Measurements from ENCODE around the gene TBCD.

The TBCD gene

DNA sequence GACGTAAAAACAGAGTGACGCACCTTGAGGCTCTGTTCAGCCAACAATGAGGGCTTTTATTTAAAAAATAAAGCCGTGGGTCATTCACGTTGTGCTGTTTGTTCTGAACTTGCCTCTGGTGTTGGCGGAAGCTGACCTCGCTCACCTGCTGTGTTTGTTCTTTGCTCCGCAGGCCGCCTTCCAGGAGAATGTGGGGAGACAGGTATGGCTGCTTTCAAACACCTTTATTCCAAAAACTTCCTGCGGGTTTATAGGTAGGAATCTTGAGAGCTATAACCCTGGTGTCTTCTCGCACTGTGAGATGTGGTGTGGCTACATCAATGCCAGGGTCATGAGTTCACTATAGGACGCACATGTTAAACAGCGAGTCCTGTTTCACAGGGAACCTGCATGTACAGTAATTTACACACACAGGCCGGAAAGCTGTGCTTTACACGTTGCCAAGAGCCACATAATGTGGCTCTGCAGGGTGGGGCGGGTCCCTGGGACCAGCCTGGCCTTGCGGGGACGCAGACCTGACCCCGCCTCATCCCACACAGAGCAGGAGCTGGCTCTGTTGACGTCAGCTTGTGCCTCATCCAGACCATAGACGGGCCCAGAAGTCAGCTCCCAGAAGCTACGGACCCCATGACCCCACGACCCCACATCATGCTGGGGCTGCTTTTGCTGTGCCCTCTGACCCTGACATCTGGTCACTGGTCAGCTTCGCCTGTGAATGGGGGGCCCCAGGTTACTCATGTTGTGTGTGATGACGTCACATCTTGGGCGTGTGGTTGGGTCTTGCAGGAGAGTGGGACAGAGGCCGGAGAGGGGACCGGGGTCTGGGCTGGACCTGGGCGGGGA, 137.9 kb downstream of the TBCD start:
- DNase-seq = no peak

DNA sequence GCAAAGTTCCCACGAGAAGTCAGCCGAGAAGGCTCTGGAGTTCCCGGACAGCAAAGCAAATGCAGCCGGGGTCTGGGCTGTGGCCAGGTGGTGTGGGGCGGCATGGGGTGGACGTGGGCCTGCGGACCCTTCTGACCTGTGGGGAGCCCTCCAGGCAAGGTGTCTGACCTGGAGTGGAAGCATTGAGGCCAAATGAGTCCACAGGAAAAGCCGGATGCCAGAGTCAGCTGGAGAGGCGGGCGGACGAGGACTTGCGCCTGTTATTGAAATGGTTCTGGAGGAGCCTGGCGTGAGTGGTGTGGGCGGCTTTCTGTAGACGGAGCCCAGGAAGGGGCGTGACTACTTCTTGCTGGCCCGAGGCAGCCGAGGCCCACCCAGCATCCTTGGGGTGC, 138.5 kb downstream of the TBCD start:
- DNase-seq = no peak

DNA sequence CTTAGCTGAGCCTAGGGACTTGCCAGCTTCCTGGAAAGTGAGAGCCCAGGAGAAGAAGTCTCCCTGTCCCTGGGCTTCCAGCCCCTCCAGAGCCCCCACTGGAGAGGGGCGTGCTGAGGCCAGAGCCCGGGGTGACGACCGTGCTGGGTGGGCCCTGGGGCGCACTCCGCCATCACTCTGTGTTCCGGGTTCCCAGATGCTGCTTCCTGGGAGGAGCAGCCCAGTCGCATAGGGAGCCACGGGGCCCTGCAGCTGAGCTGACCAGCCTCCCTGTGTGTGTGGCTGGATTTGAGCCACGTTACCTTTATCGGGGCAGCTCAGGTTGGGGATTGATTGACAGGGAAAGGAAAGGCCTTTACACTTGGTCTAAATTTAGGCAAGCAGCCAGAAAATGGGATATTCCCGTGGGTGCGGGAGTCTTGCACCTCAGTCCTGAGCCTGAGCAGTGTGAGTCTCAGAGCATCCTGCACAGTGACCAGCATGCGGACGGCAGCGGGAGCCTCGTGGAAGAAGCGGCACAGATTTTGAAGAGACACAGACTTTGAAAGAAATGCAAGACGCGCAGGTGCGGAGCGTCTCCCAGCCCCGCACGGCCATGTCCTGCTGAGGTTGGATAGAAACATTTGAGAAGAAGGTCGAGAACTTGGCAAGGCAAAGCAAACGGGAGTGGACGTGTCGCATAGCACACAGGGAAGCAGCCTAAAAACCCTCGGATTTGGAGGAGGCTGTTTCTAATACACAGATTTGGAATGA, 139.2 kb downstream of the TBCD start:
- DNase-seq = no peak

DNA sequence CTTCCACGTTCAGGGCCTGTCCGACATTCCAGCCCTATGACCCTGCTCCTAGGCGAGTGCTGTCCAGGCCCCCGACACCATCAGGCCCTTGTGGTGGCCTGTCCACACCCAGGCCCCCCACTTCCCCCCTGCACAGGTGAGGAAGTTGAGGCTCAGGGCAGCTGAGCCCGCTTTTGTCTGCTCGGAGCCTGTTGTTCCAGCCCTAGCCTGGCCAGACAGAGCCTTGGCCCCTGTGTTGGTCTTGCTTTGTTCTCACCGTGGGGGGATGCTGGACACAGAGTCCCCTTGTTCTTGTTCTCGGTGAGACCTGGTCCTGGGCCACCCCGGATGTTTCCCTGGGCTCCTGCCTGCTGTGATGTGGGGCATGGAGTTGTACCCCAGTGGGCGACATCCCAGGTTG, 140.0 kb downstream of the TBCD start:
- DNase-seq = no peak

DNA sequence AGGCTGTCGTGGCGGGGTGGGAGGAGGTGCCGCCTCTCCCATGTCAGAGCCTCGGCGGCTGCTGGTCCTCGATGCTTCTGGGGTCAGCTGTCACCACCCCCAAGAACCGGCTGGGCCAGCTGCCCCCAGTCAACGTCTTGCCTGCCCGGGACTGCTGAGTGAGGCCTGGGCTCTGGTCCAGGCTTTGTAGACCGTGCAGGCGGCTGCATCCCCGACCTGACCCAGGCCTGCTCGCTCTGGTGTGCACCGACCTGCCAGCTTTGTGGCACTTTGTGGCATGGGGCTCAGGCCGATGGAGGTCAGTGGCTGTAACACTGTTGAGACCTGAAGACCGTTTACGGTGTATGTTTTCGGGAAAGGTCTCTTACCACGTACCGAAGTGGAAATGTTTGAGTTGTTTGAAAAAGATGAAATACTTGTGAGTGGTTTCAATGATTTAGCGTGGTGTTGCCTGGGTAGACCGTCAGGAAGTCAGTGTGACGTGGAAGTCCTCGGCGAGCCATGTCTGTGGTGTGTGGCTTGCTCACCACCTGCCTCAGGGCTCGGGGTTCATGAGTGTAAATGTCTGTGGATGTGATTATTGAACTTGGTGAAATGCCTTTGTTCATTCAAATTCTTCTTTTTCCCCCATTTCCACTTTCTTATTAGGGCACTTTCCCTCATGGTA, 141.2 kb downstream of the TBCD start:
- DNase-seq = peak; percentile 71

DNA sequence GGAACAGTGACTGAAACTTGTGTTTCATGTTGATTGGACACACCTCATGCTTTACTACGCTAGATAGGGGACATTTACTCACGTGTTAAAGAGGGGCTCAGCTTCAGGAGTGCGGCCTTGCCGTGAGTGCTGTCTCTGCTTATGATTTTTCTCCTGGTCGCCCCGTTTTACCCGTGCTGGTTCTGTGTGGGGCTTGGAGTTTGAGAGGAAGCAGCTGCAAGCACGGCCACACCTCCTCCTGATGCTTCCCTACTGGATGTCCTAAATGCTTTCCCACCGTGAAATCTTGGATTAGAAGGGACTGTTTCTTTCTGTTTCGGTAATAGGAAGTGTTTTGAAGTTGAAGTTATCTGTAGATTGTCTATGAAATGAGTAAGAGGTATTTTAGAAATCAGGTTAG, 141.9 kb downstream of the TBCD start:
- no peak for DNase-seq

DNA sequence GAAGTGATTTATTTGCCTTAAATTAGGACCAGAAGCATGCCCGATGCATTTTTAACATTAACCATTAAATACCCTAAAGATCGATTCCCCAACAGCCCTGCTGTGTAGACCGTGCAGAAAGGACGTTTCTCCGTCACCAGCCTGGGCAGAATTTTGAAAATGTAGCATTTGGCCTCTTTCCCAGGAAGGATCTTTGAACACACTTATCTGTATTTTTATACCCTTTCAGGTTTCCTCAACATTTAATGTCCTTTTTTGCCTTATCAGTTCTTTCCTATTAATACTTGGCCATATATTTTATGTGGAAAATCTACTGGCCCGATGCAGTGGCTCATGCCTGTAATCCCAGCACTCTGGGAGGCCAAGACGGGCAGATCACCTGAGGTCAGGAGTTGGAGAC, 142.5 kb downstream of the TBCD start:
- no peak for DNase-seq

DNA sequence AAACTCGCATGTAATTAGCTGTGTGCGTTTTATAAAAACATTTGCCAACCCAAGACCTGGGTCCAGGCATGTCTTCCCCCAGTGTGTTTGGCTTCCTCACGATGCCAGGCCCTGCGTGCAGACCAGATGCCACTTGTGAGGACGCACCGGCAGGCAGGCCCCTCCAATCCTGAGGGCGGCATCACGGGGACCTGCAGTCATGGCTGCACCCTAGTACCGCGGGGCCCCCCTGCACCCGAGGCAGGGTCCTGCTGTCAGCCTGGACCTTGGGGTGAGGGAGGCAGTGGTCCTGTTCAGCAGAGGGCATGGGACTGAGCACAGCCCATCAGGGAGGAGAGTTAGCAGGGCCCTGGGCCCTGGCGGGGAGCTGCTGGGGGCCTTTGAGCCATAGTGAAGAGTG, 143.2 kb downstream of the TBCD start:
- no peak for DNase-seq

DNA sequence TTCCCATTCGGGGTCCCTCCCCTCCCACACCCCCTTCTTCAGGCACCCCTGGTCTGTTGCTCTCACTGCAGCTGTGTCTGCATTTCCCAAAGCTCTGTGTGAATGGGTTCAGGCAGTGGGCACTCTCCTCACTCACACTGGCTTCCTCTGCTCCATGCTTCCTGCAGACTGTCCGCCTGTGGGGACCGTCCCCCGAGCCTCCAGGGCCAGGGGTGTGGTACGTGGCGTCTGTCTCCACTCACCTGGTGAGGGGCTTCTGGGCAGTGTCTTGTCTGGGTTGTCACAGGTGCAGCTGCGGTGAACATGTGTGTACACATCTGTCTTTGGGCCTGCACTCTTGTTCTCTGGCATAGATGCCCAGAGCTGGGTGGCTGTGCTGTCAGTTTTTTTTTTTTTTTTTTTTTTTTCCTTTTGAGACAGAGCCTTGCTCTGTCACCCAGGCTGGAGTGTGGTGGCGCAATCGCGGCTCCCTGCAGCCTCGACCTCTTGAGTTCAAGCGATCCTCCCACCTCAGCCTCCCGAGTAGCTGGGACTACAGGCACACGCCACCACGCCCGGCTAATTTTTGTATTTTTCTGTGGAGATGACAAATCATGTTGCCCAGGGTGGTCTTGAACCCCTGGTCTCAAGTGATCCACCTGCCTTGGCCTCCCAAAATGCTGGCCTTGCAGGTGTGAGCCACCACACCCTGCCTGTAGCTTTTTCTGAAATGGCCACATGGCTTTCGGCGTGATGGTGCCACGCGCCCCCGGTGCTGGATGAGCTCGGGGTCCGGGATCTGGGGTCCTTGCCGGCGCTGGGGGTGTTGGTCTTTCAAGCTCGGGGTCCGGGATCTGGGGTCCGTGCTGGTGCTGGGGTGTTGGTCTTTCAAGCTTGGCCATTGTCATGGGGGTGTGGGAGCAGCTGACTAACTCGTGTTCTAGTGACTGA, 144.5 kb downstream of the TBCD start:
- no peak for DNase-seq

DNA sequence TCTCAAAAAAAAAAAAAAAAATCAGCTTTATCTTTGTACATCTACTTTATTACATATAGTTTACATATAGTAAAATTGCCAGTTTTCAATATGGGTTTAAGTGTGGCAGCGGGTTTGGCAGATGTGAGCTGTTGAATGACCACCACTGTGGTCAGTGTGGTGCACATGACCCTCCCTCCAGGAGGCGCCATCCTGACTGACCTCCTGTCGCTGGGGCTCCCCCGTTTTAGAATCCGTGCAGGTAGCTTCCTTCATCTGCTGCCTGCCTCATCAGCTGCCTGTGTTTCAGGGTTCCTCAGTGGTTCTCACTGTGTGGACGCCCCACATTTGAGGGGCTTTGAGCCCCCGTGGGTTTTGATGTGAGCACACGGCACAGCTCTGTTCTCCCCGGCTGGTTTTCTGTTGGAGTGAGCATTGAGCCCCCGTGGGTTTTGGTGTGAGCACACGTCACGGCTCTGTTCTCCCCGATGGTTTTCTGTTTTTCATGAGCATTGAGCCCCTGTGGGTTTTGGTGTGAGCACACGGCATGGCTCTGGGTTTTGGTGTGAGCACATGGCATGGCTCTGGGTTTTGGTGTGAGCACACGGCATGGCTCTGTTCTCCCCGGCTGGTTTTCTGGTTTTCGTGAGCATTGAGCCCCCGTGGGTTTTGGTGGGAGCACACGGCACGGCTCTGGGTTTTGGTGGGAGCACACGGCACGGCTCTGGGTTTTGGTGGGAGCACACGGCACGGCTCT, 145.8 kb downstream of the TBCD start:
- no peak for DNase-seq

DNA sequence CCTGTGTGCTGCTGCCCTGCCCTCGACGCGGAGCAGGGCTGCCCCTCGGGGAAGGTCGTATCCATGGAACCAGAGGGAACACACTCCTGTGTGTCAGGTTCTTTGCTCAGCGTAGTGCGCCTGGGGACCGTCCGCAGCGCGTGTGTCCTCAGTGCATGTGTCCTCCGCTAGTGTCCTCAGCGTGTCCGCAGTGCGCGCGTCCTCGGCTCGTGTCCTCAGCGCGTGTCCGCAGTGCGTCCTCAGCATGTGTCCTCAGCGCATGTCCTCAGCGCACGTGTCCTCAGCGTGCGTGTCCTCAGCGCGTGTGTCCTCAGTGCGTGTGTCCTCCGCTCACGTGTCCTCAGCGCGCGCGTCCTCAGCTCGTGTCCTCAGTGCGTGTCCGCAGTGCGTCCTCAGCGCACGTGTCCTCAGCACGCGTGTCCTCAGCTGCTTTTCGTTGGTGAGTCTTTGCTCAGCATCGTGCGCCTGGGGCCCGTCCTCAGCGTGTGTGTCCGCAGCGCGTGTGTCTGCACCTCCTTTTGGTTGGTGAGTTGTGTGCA, 147.2 kb downstream of the TBCD start:
- DNase-seq = no peak

DNA sequence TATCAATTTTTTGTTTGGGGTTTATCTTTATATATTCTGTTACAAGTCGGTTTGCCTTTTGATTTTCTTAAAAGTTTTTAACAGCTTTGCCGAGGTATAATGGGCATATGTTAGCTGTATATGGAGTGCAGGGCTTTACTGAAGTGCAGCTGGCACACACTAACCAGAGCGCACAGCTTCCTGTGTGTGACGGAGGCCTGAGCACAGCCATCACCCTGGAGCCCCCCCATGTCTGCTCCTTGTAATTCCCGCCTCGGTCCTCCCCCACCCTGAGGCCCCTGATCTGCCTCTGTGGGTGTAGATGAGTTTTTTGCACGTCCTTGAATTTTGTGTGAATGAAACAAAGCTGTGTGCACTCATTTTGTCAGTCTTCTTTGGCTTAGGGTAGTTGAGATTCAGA, 148.1 kb downstream of the TBCD start:
- no peak for DNase-seq

DNA sequence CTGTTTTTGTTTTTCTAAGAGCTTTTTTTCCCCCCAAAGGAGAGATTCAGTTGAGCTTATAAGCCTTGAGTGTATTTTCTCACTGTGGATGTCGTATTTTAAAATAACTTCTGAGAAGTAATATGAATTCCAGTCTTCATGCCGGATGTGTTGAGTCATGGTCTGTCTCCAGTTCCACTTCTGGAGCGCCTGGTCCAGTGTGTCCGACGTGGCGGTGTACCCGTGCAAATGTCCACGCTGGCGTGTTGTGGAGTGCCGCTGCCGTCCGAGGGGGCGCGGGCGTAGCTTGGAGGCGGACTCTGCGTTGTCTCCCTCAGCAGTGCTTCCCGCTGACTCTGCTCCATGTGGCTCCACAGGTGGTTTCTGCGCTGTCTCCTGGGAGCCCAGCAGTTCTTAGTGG, 148.9 kb downstream of the TBCD start:
- DNase-seq = peak; percentile 63

DNA sequence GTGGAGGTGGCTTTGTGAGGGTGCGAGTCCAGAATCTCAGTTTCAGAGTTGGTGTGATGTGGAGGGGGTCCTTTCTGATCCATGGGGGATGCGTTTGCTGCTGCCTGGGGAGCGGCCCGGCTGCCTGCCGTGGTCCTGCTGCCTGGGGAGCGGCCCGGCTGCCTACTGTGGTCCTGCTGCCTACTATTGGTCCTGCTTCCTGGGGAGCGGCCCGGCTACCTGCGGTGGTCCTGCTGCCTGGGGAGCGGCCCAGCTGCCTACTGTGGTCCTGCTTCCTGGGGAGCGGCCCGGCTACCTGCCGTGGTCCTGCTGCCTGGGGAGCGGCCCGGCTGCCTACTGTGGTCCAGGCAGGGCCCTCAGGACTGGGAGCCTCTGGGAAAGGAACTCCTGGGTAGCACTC, 149.5 kb downstream of the TBCD start:
- DNase-seq = no peak

DNA sequence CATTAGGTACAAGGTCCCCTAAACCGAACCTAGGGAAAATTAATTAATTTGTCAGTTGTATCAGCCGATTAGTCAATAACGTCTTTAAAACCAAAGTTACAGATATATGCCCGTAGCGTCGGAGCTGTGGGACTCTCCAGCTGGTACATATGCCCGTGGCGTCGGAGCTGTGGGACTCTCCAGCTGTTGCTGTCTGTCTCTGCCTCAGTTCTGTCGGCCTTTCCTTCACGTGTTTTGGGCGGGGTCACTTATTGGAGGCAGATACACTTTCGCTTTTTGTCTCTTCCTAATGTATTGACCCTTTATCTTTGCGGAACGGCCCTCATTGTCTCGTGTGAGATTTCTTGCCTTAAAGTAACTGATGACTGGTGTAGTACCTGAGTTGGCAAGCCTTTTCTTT, 150.0 kb downstream of the TBCD start:
- DNase-seq = no peak

DNA sequence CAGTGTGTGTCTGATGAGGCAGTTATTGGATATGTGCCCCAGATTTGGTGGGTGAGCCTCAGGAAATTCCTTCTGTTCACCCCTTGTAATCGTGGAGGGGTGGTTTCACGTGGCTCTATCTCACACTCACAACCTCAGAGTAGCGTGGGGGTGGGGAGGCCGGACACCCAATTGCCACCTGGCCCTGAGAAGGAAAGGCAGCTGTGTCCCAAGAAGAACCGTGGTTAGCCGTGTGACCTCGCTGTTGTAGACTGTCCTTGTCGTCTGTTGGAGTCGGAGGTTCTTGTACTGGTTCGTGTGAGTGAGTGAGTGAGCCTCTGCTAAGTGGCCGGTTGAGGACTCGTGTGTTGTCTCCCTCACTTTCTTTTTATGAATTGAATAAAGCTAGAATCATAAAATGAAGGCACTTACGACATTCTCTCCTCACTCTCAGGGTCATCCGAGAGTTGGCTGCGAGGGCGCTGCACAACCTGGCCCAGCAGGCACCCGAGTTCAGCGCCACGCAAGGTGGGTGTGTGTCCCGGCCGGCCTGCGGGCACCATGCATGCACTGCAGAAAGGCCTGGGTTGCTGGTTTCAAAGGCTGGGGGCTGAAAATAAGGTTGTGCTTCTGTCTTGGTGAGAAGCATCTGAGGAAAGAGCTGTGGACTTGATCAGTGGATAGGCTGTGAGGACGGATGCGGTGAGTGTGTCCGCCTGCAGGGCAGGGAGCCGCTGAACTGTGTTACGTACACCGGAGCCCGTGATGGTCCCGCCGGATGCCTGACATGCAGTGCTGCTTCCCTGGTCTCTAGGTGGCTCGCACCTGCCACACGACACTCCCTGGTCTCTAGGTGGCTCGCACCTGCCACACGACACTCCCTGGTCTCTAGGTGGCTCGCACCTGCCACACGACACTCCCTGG, 151.4 kb downstream of the TBCD start:
- no peak for DNase-seq

DNA sequence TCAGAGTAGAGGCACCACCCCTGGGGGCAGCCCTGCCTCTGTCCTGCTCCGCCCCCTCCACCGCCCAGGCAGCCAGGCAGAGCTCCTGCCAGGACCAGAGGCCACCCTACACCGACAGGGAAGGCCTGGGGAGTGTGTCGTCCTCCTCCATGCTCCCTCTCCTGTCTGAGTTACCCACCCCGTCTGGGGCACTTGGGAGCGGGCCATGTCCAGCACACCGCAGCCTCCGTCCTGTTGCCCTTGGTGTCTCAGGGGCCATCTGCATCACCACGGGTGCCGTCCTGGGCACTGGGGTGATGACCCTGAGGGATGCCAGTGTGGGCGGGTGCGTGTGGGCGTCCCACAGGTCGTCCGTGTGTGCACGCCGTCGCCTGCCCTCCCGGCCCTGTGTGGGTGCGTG, 153.3 kb downstream of the TBCD start:
- DNase-seq = no peak

DNA sequence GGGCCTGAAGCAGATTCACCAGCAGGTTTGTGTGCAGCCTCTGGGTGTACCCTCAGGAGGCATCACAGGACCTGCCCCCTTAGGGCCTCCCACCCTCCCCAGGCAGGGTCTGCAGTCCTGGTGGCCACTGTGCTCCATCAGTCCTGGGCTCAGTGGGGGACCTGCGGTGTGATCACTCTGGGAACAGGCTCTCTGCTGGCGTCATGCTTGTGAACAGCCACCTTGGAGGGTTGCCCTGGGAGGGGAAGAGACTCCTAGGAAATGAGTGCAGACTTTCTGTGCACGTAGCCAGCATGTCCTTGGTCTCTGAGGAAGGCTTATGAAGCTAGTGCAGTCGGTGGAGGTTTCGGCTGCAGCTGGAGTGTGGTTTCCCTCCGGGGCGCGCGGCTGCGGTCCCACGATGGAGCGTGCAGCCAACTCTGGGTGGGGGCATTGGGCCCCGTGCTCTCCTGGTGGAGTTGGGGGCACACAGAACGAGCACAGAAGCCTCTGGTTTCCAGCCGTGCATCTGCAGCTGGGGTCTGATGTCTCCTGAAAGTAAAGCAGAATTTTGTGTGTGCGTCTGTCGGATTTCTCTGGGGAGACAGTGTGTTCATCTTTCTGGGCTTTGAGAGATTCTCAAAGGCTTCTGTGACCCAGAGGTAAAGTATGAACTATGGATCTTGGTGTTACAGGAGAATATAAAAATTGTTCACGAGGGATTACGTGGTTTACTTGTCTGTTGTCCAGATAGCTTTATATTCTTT, 156.1 kb downstream of the TBCD start:
- DNase-seq = no peak

DNA sequence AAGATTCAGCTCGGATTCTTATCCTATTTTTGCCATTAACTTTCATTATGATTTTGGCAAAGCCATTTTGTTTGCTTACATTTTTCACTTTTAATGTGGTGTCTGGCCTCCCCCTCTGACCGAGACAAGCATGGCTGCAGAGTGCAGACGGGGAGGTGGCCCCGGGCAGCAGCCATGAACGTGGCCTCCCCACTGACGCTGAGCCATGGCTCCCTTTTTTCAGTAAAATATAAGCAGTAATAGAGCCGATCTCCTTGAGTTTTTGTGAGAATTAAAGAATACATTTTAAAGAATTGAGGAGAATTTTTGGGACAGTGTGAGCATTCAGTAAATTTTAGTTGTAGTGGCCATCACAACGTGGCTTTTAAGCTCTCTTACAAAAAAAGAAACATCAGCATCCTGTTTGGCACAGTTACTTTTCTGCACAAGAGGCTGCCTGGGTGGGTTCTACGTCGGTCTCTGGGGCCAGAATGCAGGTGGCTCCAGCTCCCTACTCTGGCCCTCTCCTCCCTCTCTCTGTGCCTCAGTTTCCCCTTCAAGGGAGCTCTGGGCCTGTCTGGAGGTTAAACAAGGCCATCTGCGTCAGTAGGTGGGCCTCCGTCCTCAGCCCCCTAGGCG, 156.8 kb downstream of the TBCD start:
- no peak for DNase-seq
